ENCODE results near the gene ARHGAP8. TPM values are rescaled to one million over a fixed set of nuclear protein-coding genes. Genes with fewer than 3 reads are reported as not detected.

The ARHGAP8 gene
- total RNA-seq, 1 donor from 2014 or later: 0.16 TPM

GRCh38 chr22:44815099-44816070 is 63.0 kb downstream of the ARHGAP8 start:
- DNase-seq (ENCODE audit: missing footprints): no peak
- no peak for ATAC-seq
- intact Hi-C loops (cut with DNase I): no loop called here

DNA sequence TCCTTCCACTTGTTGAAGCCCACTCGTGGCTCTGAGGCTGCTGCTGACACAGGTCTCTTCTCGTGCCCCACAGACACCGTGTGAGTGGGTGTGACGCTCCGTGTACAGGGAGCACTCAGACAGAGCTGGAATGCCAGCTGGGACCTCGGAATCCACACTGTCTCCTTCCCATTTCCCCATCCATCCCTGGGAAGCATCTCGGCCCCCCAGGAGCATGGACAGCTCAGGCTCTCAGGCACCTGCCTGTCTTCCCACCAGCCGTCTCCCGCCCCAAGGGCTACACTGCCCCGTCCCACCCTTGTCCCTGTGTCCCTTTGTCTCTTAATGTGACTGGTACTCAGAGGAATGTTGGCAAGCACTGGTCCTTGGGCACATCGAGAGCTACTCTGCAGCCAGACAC is 63.8 kb downstream of the ARHGAP8 start:
- no peak for DNase-seq (ENCODE audit: missing footprints)
- intact Hi-C loops (cut with DNase I): no loop called here

GRCh38 chr22:44818727-44819126 is 66.4 kb downstream of the ARHGAP8 start:
- intact Hi-C loops (cut with DNase I): no loop called here
- no peak for ATAC-seq
- no peak for DNase-seq (ENCODE audit: missing footprints)

More for the DNA sequence above, 63.8 kb downstream of the ARHGAP8 start:
- ATAC-seq: no peak

- ATAC-seq (no peak), DNase-seq (ENCODE audit: missing footprints) (no peak)
- intact Hi-C loops (cut with DNase I): loop anchor here (1.0 kb wide), 1 partner anchor 276 kb away; no protein-coding TSS in a partner anchor
These were observed 67.7 kb downstream of the ARHGAP8 start for GRCh38 chr22:44819966-44820631.

GRCh38 chr22:44821741-44822475 is 69.5 kb downstream of the ARHGAP8 start:
- ATAC-seq (no peak), DNase-seq (ENCODE audit: missing footprints) (no peak)
- intact Hi-C loops (cut with DNase I): no loop called here

- intact Hi-C loops (cut with DNase I): no loop called here
- no peak for DNase-seq (ENCODE audit: missing footprints)
- no peak for ATAC-seq
These were observed 70.2 kb downstream of the ARHGAP8 start for GRCh38 chr22:44822534-44822933.

DNA sequence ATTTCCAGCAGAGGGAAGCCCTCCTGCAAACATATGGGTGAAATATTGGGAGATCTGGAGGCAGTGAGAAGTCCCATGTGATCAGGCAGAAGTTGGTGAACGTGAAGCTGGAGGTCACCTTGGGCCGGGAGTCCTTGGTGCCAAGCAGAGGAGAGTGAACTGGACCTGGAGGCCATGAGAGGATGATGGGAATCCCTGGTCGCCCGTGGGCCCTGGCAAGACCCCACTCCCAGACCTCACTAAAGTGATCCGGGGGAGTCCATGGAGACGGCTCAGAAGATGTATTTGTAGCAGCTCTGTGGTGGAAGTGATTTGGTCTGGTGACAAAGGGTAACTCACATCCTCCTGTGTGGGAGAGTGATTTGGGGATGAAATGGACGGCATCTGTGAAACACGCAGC is 71.0 kb downstream of the ARHGAP8 start:
- no peak for ATAC-seq
- no peak for DNase-seq (ENCODE audit: missing footprints)
- intact Hi-C loops (cut with DNase I): no loop called here

DNA sequence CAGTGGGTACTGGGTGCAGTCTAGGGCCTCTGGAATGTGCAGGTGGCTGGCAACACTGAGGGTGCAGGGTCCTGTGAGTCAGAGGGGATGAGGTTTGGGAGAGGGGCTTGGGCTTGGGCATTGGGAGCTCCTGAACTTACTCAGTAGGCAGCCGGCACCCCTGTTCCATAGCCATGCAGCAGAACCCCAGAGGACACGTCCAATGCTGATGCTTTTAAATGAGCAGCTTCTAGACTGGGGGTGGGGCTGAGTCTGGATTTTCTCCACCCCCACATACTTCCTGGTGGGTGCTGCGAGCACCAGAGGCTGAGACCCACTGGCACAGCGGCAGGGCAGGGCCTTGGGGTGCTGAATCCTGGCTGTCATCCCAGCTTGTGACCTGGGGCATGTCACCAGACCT is 71.4 kb downstream of the ARHGAP8 start:
- no peak for ATAC-seq
- intact Hi-C loops (cut with DNase I): no loop called here
- DNase-seq (ENCODE audit: missing footprints): no peak

DNA sequence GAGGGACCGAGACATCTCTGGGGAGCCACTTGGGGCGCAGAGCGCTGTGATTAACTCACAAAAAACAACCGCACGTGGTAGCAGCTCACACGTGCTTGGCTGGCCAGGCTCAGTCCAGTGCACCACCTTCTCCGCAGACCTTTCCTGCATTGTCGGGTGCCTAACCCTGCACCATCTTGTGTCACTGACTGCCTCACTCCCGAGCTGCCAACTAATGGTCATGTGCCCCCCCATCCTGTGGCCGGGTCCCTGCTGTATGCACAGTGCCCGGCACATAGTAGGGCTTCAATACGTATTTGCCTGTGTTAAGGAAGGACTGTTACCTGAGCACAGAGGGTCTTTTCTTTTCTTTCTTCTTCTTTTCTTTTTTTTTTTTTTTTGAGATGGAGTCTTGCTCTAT is 71.9 kb downstream of the ARHGAP8 start:
- no peak for ATAC-seq
- intact Hi-C loops (cut with DNase I): no loop called here
- no peak for DNase-seq (ENCODE audit: missing footprints)

GRCh38 chr22:44825310-44826150 is 73.2 kb downstream of the ARHGAP8 start:
- DNase-seq (ENCODE audit: missing footprints): no peak
- ATAC-seq: no peak
- intact Hi-C loops (cut with DNase I): no loop called here

- ATAC-seq (no peak), DNase-seq (ENCODE audit: missing footprints) (no peak)
- intact Hi-C loops (cut with DNase I): no loop called here
These were observed 75.4 kb downstream of the ARHGAP8 start for GRCh38 chr22:44827666-44828190.

DNA sequence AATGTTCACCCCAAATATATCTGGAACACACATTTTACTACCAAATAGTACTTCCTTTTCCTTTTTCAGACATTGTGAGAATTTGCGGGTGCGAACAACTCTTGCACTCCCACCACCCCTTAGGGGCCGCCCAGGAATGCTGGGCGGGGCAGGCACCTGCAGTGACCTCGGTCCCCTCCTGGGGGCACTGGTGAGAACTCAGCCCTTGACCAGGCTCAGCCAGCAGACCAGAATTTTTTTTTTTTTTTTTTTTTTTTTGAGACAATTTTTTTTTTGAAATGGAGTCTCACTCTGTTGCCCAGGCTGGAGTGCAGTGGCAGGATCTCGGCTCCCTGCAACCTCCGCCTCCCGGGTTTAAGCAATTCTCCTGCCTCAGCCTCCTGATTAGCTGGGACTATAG is 75.8 kb downstream of the ARHGAP8 start:
- intact Hi-C loops (cut with DNase I): no loop called here
- ATAC-seq: no peak
- no peak for DNase-seq (ENCODE audit: missing footprints)

GRCh38 chr22:44831885-44832284 is 79.5 kb downstream of the ARHGAP8 start:
- ATAC-seq (no peak), DNase-seq (ENCODE audit: missing footprints) (no peak)
- intact Hi-C loops (cut with DNase I): no loop called here

- ATAC-seq (no peak), DNase-seq (ENCODE audit: missing footprints) (no peak)
- intact Hi-C loops (cut with DNase I): no loop called here
These were observed 81.7 kb downstream of the ARHGAP8 start for GRCh38 chr22:44834065-44834464.

DNA sequence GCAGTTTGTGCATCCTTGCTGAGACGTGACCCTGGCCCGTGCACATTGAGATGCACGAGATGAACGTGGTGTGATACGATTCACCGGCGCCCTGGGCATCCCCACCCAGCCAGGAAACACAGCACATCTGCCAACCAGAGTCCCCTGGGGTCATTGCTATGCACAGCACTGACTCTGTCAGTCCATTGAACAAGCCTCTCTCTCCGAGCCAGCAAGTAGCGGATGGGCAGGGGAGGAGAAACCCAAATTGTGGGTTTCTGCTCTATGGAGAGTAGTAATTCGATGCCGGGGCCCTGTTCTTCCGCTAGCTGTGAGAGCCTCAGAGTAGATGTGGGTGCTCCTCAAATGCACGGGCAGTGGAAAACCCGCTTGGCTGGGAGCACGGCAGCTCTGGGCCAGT is 85.1 kb downstream of the ARHGAP8 start:
- DNase-seq (ENCODE audit: missing footprints) (no peak), ATAC-seq (no peak)

DNA sequence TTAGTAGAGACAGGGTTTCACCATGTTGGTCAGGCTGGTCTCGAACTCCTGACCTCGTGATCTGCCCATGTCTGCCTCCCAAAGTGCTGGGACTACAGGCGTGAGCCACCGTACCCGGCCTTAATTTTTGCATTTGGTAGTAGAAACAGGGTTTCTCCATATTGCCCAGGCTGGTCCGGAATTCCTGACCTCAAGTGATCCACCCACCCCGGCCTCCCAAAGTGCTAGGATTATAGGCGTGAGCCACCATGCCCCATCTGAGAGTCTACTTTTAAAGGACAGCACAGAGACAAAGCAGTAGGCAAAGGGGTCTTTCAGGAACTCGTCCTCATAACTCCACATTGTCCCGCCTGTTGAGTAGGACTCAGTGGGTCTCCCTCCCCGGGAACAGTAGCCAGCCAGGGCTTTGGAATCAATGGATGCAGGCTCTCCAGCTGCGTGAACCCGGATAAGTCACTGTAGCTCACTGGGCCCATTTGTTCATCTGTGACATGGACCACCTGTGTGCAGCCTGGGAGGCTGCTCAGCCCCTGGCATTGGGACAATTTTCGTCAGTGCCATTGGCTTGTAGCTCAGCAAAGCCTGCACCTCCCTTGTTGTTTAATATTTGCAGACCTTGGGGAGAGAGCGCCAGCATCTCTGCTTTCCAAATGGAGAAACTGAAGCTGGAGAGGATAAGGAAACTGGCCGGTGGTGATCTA is 86.1 kb downstream of the ARHGAP8 start:
- intact Hi-C loops (cut with DNase I): no loop called here
- DNase-seq (ENCODE audit: missing footprints): no peak
- ATAC-seq: peak; percentile 72

More for the DNA sequence above, 85.1 kb downstream of the ARHGAP8 start:
- intact Hi-C loops (cut with DNase I): no loop called here

GRCh38 chr22:44839061-44839460 is 86.7 kb downstream of the ARHGAP8 start:
- DNase-seq (ENCODE audit: missing footprints) (no peak), ATAC-seq (no peak)
- intact Hi-C loops (cut with DNase I): no loop called here

DNA sequence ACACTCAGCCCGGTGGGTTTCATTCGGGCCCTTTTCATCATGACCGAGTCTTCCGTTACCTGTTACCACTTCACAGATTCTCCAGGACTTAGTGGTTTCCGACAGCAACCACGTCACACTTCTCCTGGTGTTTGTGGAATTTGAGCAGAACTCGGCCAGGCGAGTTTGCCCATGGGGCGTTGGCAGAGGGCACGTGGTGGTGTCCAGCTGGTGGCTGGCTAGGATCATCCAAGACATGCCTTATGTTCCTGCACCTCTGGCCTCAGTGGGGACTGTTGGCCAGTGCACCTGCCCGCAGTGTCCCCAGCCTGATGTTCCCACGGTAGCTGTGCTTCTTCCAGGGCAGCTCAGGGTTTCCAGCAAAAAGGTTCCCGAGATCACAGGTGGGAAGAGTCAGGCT is 87.3 kb downstream of the ARHGAP8 start:
- DNase-seq (ENCODE audit: missing footprints): no peak
- intact Hi-C loops (cut with DNase I): no loop called here
- no peak for ATAC-seq

Measured in Right ventricle myocardium inferior (tissue), 1 donor.